ENCODE data around the gene METAP1.

GRCh38 chr4:99038213-99038612 lies 42.7 kb downstream of the METAP1 start:
- no peak for TF ChIP-seq TEAD4 (IDR thresholded peaks at IDR 0.05; ENCODE audit: low read depth, low read length)
- no peak for TF ChIP-seq SP2 (IDR thresholded peaks at IDR 0.05; ENCODE audit: low read length)
- TF ChIP-seq RFX5 (IDR thresholded peaks at IDR 0.05; ENCODE audit: borderline replicate concordance, low read depth, low read length) = no peak
